Gastrocnemius medialis (tissue), 4 donors: ENCODE measurements around the gene TTC21B.

Experiments
- CTCF ChIP-seq, 5 experiments: fragments of 450-650 bp in 3 of 5; fragments of 200-600 bp in 2 of 5; sonication (generic) in 2 of 5; IDR thresholded peaks in 4 of 5; conservative IDR thresholded peaks in 1 of 5; 1 replicate in 4 of 5; 2 replicates in 1 of 5; pipeline ENCODE4 v1.5.1; 2016 to 2019; ENCODE audit warnings: antibody characterized with exemption in 5 of 5, mild to moderate bottlenecking in 3 of 5, moderate library complexity in 3 of 5
- POLR2A ChIP-seq, 2 donors: fragments of 450-650 bp; IDR thresholded peaks; one replicate each; pipeline ENCODE4 v1.6.1; 2017; ENCODE audit warnings: antibody characterized with exemption in 2 of 2, mild to moderate bottlenecking in 2 of 2, moderate library complexity in 2 of 2

- no peak for TF ChIP-seq CTCF (IDR thresholded peaks at IDR 0.05 in 4 of 5, conservative IDR thresholded peaks at IDR 0.05 in 1 of 5)
- TF ChIP-seq POLR2A (IDR thresholded peaks at IDR 0.05), result no peak
Measured at GRCh38 chr2:165827016-165827920, 126.3 kb downstream of the TTC21B start.
